GM19193 (cell line): ENCODE data around the gene TAF7.

Experiments used
- POLR2A ChIP-seq: IDR thresholded peaks from 4 replicates; pipeline ENCODE4 v1.6.1; 2011; ENCODE audit not compliant: insufficient read depth, insufficient read length; ENCODE audit errors: extremely low read depth

The TAF7 gene

DNA sequence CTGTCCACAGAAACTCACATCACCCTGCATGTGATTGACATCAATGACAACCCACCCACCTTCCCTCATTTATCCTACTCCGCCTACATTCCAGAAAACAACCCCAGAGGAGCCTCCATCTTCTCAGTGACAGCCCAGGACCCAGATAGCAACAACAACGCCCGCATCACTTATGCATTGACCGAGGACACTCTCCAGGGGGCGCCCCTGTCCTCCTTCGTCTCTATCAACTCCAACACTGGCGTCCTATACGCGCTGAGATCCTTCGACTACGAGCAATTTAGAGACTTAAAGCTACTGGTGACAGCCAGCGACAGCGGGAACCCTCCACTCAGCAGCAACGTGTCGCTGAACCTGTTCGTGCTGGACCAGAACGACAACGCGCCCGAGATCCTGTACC lies 24.7 kb upstream of the TAF7 start:
- TF ChIP-seq POLR2A = no peak

DNA sequence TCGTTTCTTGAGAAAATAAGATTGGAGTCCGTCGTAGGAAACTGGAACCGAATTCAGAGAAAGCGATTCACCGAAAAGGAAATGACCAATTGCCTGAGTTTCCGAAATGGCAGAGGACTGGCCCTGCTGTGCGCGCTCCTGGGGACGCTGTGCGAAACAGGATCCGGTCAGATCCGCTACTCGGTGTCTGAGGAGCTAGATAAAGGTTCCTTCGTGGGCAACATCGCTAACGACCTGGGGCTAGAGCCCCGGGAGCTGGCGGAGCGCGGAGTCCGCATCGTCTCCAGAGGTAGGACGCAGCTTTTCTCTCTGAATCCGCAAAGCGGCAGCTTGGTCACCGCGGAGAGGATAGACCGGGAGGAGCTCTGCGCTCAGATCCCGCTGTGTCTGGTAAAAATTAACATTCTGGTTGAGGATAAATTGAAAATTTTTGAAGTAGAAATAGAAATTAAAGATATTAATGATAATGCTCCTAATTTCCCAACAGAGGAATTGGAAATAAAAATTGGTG lies 23.4 kb upstream of the TAF7 start:
- no peak for TF ChIP-seq POLR2A

DNA sequence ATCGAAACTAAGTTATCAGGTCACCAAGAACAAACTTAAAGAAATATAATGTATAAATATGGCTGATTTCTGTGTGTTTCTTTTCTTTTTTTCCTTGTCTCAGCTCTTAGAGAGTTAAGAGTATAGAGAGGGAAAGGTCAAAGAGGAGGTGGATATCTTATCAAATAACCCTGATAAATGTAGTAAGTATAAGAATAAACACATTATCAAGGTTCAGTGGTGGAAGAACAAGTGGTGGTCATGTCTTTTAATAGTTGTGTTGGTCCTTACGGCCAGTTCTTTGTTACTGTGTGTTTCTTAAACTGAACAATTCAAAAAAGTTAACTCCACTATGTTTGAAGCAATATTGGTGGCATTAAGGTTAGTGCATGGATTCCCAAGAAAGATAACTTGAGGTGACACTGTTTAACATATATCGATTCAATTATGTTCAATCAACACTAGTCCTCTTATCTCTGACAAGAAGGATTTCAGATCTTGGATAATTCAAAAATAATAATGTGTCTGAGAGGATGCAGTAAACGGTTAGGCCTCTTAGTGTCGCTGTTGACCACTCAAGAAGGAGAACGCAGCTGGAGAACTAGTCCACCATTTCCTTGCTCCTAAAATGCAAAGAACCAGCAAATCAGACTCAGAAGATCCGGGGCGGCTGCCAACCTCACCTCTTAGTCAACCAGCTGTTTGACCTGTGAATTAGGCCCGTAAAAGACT lies 22.8 kb upstream of the TAF7 start, which contains the start of gene PCDHGA3:
Gene PCDHGA3 (plus strand): TSS at position 588 of the 711 bp plus-strand sequence. CDS start 205 bp downstream, outside the sequence.
- TF ChIP-seq POLR2A = no peak

DNA sequence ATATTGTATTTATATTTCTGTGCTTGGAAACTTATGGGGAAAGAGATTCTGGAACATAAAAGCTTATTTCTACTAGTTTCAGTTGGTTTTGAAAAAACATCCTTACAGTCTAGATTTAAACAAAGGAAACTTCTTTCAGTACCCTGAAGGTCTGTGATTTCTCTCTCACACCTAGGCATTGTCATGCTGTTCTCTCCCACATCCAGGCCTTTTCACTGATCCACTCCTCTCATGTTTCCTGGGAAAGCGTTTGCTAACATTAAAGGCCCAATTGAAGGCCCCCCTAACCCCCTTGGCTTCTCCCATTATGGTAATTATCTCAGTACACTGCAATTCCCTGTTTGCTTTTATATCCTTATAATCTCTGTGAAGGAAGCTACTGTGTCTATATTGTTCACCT lies 22.2 kb upstream of the TAF7 start:
- TF ChIP-seq POLR2A = no peak

DNA sequence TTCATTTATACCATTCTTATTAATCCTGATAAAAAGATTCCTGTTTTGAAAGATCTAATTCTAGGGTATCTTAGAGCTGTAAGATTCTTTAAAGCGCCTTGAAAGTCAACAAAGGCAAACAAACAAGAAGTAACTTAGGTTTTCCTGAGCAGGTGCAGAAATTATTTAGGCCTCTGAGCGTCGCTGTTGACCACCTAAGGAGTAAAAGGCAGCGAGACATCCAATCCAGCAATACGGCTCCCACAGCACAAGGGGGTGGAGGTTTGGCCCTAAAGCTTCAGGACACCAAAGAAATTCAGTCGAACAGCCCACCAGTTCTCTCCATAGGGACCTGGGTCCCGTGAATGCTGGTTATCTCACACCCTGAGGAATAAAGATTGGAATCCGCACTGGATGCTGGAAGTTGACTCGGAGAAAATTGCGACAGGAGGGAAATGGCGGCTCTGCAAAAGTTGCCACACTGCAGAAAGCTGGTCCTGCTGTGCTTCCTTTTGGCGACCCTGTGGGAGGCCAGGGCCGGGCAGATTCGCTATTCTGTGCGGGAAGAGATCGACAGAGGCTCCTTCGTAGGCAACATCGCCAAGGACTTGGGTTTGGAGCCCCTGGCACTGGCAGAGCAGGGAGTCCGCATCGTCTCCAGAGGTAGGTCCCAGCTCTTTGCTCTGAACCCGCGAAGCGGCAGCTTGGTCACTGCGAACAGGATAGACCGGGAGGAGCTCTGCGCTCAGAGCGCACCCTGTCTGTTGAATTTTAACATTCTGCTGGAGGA lies 18.1 kb upstream of the TAF7 start, which contains the start of gene PCDHGA2:
Gene PCDHGA2 (plus strand): TSS at position 223 of the 769 bp plus-strand sequence.
- TF ChIP-seq POLR2A = no peak

DNA sequence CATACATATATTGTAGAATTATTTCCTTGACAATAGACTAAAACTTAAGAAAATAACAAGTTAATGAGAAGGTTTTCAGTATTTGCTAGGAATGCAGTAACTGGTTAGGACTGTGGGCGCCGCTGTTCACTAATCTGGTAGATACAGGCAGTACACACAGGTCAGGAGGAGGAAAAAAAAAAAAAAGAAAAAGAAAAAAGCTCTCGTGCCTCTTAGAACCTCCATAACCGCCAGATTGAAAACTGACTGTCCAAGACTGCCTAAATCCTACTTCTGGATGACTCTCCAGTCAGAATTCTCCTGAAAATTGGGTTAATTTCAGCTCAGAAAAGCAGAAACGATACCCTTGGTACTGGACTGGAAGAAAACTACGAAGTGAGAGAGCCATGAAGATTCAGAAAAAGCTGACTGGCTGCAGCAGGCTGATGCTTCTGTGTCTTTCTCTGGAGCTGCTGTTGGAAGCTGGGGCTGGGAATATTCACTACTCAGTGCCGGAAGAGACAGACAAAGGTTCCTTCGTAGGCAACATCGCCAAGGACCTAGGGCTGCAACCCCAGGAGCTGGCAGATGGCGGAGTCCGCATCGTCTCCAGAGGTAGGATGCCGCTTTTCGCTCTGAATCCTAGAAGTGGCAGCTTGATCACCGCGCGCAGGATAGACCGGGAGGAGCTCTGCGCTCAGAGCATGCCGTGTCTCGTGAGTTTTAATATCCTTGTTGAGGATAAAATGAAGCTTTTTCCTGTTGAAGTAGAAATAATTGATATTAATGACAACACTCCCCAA lies 9.9 kb upstream of the TAF7 start, which contains the start of gene PCDHGA1:
Gene PCDHGA1 (plus strand): TSS at position 216 of the 782 bp plus-strand sequence.
- no peak for TF ChIP-seq POLR2A

DNA sequence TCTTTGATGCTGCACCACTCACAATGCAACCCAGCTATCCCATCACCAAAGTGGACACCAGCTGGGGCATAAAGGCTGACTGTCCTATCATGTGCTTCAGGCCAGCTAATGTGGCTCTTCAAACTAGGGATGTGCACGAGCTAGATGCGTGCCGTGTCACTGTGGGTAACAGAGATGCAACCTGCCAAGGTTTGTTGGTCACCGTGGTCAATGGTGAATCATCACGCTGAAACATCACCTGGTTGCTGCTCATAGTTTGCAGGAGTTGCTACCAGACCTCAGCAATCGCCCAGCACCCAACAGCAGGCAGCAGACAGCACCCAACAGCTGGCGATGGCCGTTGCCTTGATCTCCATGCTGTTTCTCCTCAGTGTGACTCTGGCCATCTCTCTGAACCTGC lies 7.6 kb upstream of the TAF7 start:
- no peak for TF ChIP-seq POLR2A

DNA sequence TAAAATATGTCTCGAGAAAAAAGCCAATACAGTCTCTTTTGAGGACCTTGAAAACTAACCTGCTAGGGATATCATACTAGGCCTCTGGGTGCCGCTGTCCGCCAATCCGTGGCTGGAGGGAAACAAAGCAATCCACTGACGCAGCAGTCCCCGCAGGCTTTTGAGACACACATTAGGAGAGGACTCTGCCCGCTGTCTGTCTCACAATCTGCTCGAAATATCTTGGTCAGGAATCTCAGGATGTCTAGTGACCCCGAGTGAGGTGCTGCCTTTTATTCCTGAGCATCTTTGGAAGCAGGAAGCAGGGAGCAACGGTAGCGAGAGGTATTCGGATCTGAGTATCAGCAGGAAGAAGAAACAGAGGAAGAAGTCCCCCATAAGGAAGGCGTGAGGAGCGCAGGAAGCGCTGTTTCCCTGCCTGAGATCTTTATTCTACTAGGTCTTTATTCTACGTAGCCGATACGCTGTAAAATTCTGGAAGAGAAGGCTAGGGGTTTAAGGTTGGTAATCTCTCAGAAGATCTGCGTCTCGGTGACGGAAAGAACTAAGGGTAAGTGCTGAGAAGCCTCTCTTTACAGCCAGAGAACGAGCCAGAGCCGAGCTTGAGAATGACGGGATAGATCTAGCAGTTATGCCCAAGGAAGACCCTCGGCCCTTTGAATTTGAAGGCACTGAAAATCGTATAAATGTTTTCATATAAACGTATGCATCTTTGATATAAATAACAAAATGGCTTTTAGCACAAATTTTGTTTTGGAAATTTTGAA lies 5.7 kb upstream of the TAF7 start:
- no peak for TF ChIP-seq POLR2A

DNA sequence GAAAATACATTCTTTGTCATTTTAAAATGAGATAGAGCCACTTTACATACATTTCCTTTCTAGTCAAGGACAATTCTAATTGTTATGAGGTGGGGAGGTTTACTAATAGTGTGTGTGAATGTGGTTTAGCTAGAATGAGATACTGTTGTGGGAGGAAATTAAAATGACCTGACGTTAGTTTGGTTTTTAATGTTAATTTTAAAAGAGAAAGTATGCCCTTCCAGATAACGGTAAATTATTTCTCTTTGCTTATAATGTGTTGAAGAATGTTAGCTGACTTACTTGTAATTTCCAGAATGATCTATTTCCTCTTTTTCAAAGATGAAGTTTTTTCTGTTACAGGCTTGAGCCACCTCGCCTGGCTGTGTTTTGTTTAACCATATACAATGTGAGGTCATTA lies 1.7 kb upstream of the TAF7 start:
- TF ChIP-seq POLR2A = no peak

DNA sequence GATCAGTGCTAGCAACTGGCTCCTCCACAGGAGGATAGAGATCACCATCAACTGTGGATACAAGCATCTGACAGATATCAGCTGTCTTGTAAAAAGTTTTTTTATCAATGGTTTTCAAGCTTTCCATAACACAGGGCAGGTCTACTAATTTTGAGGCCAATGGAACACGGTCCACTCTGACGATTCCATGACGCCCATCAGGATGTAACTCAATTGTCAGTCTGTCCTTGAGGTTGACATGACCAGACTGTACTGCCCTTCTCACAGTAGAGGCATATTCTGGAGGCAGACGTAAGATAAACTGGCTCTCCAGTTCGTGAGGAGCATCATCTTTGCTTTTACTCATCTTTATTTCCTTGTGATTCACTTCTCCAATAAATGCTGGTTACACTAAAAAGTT lies 885 bp downstream of the TAF7 start:
- TF ChIP-seq POLR2A = no peak

DNA sequence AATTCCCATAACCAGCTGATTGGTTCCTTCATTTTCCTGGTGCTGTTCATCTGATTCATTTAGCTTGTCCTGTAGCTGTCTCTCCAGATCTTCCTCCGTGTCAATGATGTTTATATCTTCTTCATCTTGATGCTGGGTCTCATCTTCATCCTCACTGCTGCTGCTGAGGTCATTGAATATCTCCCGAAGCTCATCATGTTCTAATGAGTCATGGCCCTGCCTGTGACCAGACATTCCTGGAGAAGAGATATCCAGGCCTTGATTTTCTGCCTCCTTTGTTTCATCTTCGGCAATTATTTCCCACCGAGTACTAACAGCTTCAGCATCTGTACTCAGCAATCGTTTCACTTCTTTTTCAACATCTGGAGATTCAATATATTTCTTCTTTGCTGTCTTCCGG lies 1.4 kb downstream of the TAF7 start:
- TF ChIP-seq POLR2A = no peak

DNA sequence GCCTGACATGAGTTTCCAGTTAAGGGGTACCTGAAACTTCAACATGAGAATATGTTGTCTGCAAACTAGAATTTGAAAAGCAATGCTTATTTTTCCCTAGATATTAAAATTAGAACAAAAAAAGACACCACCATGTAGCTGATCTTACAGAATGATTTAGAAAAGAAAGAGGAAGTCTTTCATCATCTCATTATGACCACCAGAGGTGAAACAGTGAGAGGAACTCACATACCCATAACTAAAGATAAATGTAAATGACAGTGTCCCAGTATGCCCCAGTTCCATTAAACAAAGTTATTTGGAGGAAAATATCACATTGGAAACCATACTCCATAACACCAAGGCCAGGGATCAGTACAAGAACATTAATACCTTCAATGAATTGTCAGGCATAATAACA lies 6.9 kb downstream of the TAF7 start:
- no peak for TF ChIP-seq POLR2A

DNA sequence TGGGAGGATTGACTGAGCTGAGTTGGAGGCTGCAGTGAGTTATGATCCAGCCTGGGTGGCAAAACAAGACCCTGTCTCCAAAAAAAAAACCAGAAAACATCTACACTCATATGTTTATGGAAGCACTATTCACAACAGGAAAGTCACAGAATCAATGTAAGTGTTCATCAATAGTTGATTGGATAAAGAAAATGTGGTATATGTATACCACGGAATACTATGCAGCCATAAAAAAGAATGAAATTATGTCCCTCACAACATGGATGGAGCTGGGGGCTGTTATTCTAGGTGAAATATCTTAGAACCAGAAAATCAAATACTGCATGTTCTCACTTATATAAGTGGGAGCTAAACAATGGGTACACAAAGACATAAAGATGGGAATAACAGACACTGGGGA lies 14.0 kb downstream of the TAF7 start:
- no peak for TF ChIP-seq POLR2A

DNA sequence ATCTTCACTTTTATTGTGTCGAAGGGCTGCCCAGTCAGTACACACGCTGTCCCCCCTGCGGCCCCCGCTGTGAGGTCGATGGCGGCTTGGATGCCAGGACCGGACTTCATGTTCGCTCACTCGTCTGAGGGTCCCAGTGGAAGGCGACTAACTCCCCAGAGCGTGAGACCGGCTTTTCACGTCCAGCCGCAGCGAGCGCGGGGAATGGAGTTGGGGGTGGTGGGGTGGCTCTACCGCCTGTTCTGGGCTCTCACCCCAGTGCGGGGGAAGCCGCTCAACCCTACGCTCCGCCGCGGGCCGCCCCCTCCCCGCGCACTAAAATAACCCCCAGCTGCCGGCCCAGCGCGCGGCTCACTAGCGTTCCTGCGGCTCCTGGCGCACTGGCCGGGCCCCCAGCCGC lies 16.8 kb downstream of the TAF7 start, which contains the start of gene SLC25A2:
Gene SLC25A2 (minus strand): TSS at position 294 of the 400 bp plus-strand sequence. CDS start 184 bp downstream, at position 110.
- TF ChIP-seq POLR2A = no peak

DNA sequence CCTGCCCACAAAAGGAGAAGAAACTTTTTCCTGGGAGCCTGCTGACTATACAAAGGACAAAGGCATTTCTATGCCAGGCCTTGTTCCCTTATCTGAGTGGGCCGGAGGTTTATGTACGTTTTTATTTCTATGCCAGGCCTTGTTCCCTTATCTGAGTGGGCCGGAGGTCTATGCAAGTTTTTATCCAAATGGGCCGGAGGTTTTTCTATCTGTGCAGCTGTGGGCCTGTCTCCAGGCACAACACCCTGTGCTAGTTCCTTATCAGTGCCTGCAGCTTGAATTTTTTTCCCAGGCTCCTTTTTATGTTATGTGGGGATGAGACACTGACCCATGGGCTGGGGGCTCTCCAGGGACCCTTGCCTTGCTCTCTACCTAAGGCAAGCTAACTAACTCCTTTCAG lies 22.2 kb downstream of the TAF7 start:
- TF ChIP-seq POLR2A = no peak

DNA sequence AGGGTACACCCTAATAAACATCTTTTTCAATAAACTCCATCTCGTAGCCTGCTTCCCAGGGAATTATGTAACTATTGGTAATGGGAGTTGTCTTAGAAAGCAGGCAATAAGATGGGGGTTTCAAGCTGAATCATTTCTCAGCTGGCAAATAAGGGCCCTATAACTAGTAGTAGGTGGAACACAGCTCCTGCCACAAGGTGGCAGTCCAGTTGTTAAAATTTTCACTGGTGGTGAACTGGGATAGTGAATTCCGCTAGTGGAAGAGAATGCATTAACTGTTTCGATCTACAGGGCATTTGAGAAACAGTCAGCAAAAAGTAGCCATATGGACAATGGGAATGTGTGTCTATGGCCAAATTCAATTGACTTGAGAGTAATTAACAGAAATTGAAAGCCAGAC lies 47.7 kb downstream of the TAF7 start:
- no peak for TF ChIP-seq POLR2A
